T-helper 2 cell treated with Interferon-gamma antibody and Interleukin-4, amounts not matched to agents 5 μg/mL and 100 μg/mL, for 36 hours (primary cell): ENCODE data around the gene DPM3.

Experiments
- DNase-seq: peaks from one replicate; pipeline ENCODE4 v3.0.0; 2021; ENCODE audit warnings: low spot score
- H3K27ac Mint-ChIP-seq: one replicate; pipeline ENCODE4 v1.8.0; 2021; ENCODE audit warnings: mild to moderate bottlenecking, mixed read lengths
- H3K27me3 Mint-ChIP-seq: one replicate; pipeline ENCODE4 v1.8.0; 2021; ENCODE audit warnings: low read depth, mixed read lengths
- H3K36me3 Mint-ChIP-seq: one replicate; pipeline ENCODE4 v1.8.0; 2021; ENCODE audit warnings: low read depth, mixed read lengths
- H3K4me1 Mint-ChIP-seq: one replicate; pipeline ENCODE4 v1.8.0; 2021; ENCODE audit warnings: low read depth, mixed read lengths
- H3K4me3 Mint-ChIP-seq: one replicate; pipeline ENCODE4 v1.8.0; 2022; ENCODE audit warnings: mild to moderate bottlenecking, moderate library complexity, mixed read lengths
- H3K9me3 Mint-ChIP-seq: one replicate; pipeline ENCODE4 v1.8.0; 2021; ENCODE audit warnings: mixed read lengths

Gene DPM3

GRCh38 chr1:155130272-155131006 lies 9.9 kb downstream of the DPM3 start:
- Mint-ChIP-seq H3K36me3 (peaks cover 4% of the 10 kb centered on the region), H3K9me3 (no peaks in the 10 kb centered on the region), H3K4me1 (peaks cover 25% of the 10 kb centered on the region), H3K4me3 (no peak overlapping the region), H3K27me3 (peaks cover 38% of the 10 kb centered on the region), H3K27ac (no peak overlapping the region)
- no peak for DNase-seq

GRCh38 chr1:155128755-155129473 lies 11.4 kb downstream of the DPM3 start:
- Mint-ChIP-seq H3K9me3 (no peaks in the 10 kb centered on the region), H3K4me1 (peaks cover 17% of the 10 kb centered on the region)

GRCh38 chr1:155127967-155128754 lies 12.2 kb downstream of the DPM3 start:
- peaks cover 56% of the 10 kb centered on the region for H3K27me3 Mint-ChIP-seq

More at GRCh38 chr1:155128755-155129473, 11.4 kb downstream of the DPM3 start:
- DNase-seq = no peak
- Mint-ChIP-seq H3K4me3 (no peak overlapping the region), H3K27me3 (peaks cover 53% of the 10 kb centered on the region), H3K27ac (no peak overlapping the region), H3K36me3 (peaks cover 1% of the 10 kb centered on the region)

GRCh38 chr1:155127105-155127966 lies 13.0 kb downstream of the DPM3 start, which contains the start of gene EFNA1:
EFNA1 (plus strand) TSS chr1:155127876; CDS start chr1:155127978, 102 bp downstream.
- H3K4me3 Mint-ChIP-seq = peak within 1 kb of the TSS; percentile 82
- H3K27ac Mint-ChIP-seq = no peak within 1 kb of the TSS
- no peaks in the 10 kb centered on the region for H3K9me3 Mint-ChIP-seq
- peaks cover 17% of the 10 kb centered on the region for H3K4me1 Mint-ChIP-seq
- H3K36me3 Mint-ChIP-seq = peaks cover 1% of the 10 kb centered on the region
- DNase-seq = peak; percentile 28
- peaks cover 60% of the 10 kb centered on the region for H3K27me3 Mint-ChIP-seq

More at GRCh38 chr1:155127967-155128754, 12.2 kb downstream of the DPM3 start:
- DNase-seq = no peak
- Mint-ChIP-seq H3K4me3 (peak overlapping the region; percentile 74), H3K27ac (no peak overlapping the region), H3K36me3 (peaks cover 1% of the 10 kb centered on the region), H3K4me1 (peaks cover 17% of the 10 kb centered on the region), H3K9me3 (no peaks in the 10 kb centered on the region)

- Mint-ChIP-seq H3K9me3 (no peaks in the 10 kb centered on the region), H3K36me3 (no peaks in the 10 kb centered on the region), H3K27ac (no peak overlapping the region), H3K27me3 (peaks cover 61% of the 10 kb centered on the region), H3K4me3 (peak overlapping the region; percentile 82), H3K4me1 (peaks cover 17% of the 10 kb centered on the region)
- no peak for DNase-seq
These were observed 13.7 kb downstream of the DPM3 start for GRCh38 chr1:155126556-155127104.

GRCh38 chr1:155125946-155126555 lies 14.3 kb downstream of the DPM3 start:
- peaks cover 65% of the 10 kb centered on the region for H3K27me3 Mint-ChIP-seq
- no peaks in the 10 kb centered on the region for H3K36me3 Mint-ChIP-seq
- no peaks in the 10 kb centered on the region for H3K9me3 Mint-ChIP-seq
- H3K27ac Mint-ChIP-seq = no peak overlapping the region
- peaks cover 17% of the 10 kb centered on the region for H3K4me1 Mint-ChIP-seq
- H3K4me3 Mint-ChIP-seq = peak overlapping the region; percentile 25
- no peak for DNase-seq

- H3K27me3 Mint-ChIP-seq = peaks cover 65% of the 10 kb centered on the region
These were observed 14.8 kb downstream of the DPM3 start for GRCh38 chr1:155125511-155125945.

GRCh38 chr1:155124503-155125463 lies 15.5 kb downstream of the DPM3 start:
- DNase-seq = no peak
- Mint-ChIP-seq H3K27me3 (peaks cover 69% of the 10 kb centered on the region), H3K36me3 (no peaks in the 10 kb centered on the region), H3K27ac (no peak overlapping the region), H3K4me3 (no peak overlapping the region), H3K9me3 (no peaks in the 10 kb centered on the region), H3K4me1 (peaks cover 17% of the 10 kb centered on the region)

More at GRCh38 chr1:155125511-155125945, 14.8 kb downstream of the DPM3 start:
- Mint-ChIP-seq H3K36me3 (no peaks in the 10 kb centered on the region), H3K27ac (no peak overlapping the region), H3K4me1 (peaks cover 17% of the 10 kb centered on the region), H3K9me3 (no peaks in the 10 kb centered on the region), H3K4me3 (peak overlapping the region; percentile 25)
- DNase-seq = no peak

- DNase-seq = no peak
- Mint-ChIP-seq H3K4me1 (peaks cover 15% of the 10 kb centered on the region), H3K9me3 (no peaks in the 10 kb centered on the region), H3K36me3 (no peaks in the 10 kb centered on the region), H3K4me3 (no peak overlapping the region), H3K27me3 (peaks cover 60% of the 10 kb centered on the region), H3K27ac (no peak overlapping the region)
These were observed 16.5 kb downstream of the DPM3 start for GRCh38 chr1:155123801-155124200.

GRCh38 chr1:155122308-155122707 lies 18.0 kb downstream of the DPM3 start:
- peaks cover 6% of the 10 kb centered on the region for H3K4me1 Mint-ChIP-seq
- DNase-seq = no peak
- peaks cover 47% of the 10 kb centered on the region for H3K27me3 Mint-ChIP-seq
- H3K4me3 Mint-ChIP-seq = no peak overlapping the region
- no peak overlapping the region for H3K27ac Mint-ChIP-seq
- H3K36me3 Mint-ChIP-seq = no peaks in the 10 kb centered on the region
- no peaks in the 10 kb centered on the region for H3K9me3 Mint-ChIP-seq

GRCh38 chr1:155121249-155121648 lies 19.1 kb downstream of the DPM3 start:
- DNase-seq = no peak
- Mint-ChIP-seq H3K4me3 (no peak overlapping the region), H3K4me1 (no peaks in the 10 kb centered on the region), H3K36me3 (no peaks in the 10 kb centered on the region), H3K9me3 (no peaks in the 10 kb centered on the region), H3K27me3 (peaks cover 39% of the 10 kb centered on the region), H3K27ac (no peak overlapping the region)

GRCh38 chr1:155120253-155120652 lies 20.1 kb downstream of the DPM3 start:
- no peak for DNase-seq
- no peak overlapping the region for H3K4me3 Mint-ChIP-seq
- H3K27ac Mint-ChIP-seq = no peak overlapping the region
- peaks cover 37% of the 10 kb centered on the region for H3K27me3 Mint-ChIP-seq
- no peaks in the 10 kb centered on the region for H3K9me3 Mint-ChIP-seq
- H3K36me3 Mint-ChIP-seq = no peaks in the 10 kb centered on the region
- no peaks in the 10 kb centered on the region for H3K4me1 Mint-ChIP-seq
